Neural cell (in vitro differentiated cells): ENCODE results near the gene PES1. TPM values are rescaled to one million over a fixed set of nuclear protein-coding genes. Genes with fewer than 3 reads are reported as not detected.
"Not testable (repeated sequence)": the region's sequence is repeated elsewhere in the genome, so short reads cannot be mapped to it uniquely, and the experiment has no call there.

ENCODE experiments used
- H2AFZ ChIP-seq: fragments of 200-600, 300-800 bp; sonication (generic), shearing (Covaris generic); 2 replicates; pipeline ENCODE4 v1.6.0; 2014; ENCODE audit warnings: low read depth, mild to moderate bottlenecking, antibody characterized with exemption, low read length, moderate library complexity
- H3F3A ChIP-seq: fragments of 200-600 bp; shearing (Covaris generic); 2 replicates; pipeline ENCODE4 v1.6.1; 2016; ENCODE audit warnings: mild to moderate bottlenecking, moderate library complexity, mixed read lengths, antibody characterized with exemption, low read length; ENCODE audit not compliant: insufficient read depth, poor library complexity, severe bottlenecking
- H3K27ac ChIP-seq: fragments of 200-600, 300-800 bp; sonication (generic), shearing (Covaris generic); 2 replicates; pipeline ENCODE4 v1.5.1; 2014; ENCODE audit warnings: mild to moderate bottlenecking, low read length, moderate library complexity
- H3K27me3 ChIP-seq: fragments of 300-800, 200-600 bp; sonication (generic), shearing (Covaris generic); 2 replicates; pipeline ENCODE4 v1.6.0; 2014; ENCODE audit warnings: mild to moderate bottlenecking, low read depth, low read length, moderate library complexity; ENCODE audit not compliant: insufficient read depth
- H3K36me3 ChIP-seq: fragments of 300-800, 200-600 bp; sonication (generic), shearing (Covaris generic); 2 replicates; pipeline ENCODE4 v1.5.1; 2014; ENCODE audit warnings: mild to moderate bottlenecking, antibody characterized with exemption, low read length, moderate library complexity; ENCODE audit not compliant: insufficient read depth
- H3K4me2 ChIP-seq: fragments of 300-800, 200-600 bp; sonication (generic), shearing (Covaris generic); 2 replicates; pipeline ENCODE4 v1.6.0; 2014; ENCODE audit warnings: mild to moderate bottlenecking, low read length
- H3K4me3 ChIP-seq: fragments of 300-800, 200-600 bp; sonication (generic), shearing (Covaris generic); 2 replicates; pipeline ENCODE4 v1.5.1; 2014; ENCODE audit warnings: mild to moderate bottlenecking, low read length, moderate library complexity
- H3K79me2 ChIP-seq: fragments of 200-600 bp; shearing (Covaris generic); replicated peaks from 2 replicates; pipeline ENCODE4 v1.6.0; 2014; ENCODE audit warnings: mild to moderate bottlenecking, low read length, moderate library complexity; ENCODE audit not compliant: insufficient read depth
- H3K9ac ChIP-seq: fragments of 300-800, 200-600 bp; sonication (generic), shearing (Covaris generic); 2 replicates; pipeline ENCODE4 v1.6.1; 2016; ENCODE audit warnings: mild to moderate bottlenecking, low read length, mixed read lengths
- H3K9me2 ChIP-seq: fragments of 200-600 bp; shearing (Covaris generic); 2 replicates; pipeline ENCODE4 v1.6.1; 2016; ENCODE audit warnings: mild to moderate bottlenecking, low read length, mixed read lengths; ENCODE audit not compliant: insufficient read depth
- H3K9me3 ChIP-seq: fragments of 200-600, 300-800 bp; sonication (generic), shearing (Covaris generic); 2 replicates; pipeline ENCODE4 v1.6.1; 2016; ENCODE audit warnings: mild to moderate bottlenecking, mixed run types, low read length, moderate library complexity, mixed read lengths
- H4K20me1 ChIP-seq: fragments of 200-600 bp; shearing (Covaris generic); 2 replicates; pipeline ENCODE4 v1.6.1; 2016; ENCODE audit warnings: mild to moderate bottlenecking, mixed run types; ENCODE audit not compliant: insufficient read depth
- CTCF ChIP-seq: fragments of 450-650 bp; IDR thresholded peaks from 2 replicates; pipeline ENCODE4 v1.5.1; 2014; ENCODE audit warnings: antibody characterized with exemption, mild to moderate bottlenecking, moderate library complexity; ENCODE audit not compliant: poor library complexity, severe bottlenecking
- EP300 ChIP-seq: fragments of 450-650 bp; conservative IDR thresholded peaks from 2 replicates; pipeline ENCODE4 v1.6.1; 2014; ENCODE audit warnings: antibody characterized with exemption, mild to moderate bottlenecking, moderate library complexity; ENCODE audit not compliant: poor library complexity, severe bottlenecking
- EZH2 ChIP-seq: fragments of 200-600, 300-800 bp; shearing (Covaris generic), sonication (generic); IDR thresholded peaks from 2 replicates; pipeline ENCODE4 v1.6.1; 2014; ENCODE audit warnings: antibody characterized with exemption, low read length, borderline replicate concordance, mild to moderate bottlenecking; ENCODE audit not compliant: insufficient read depth, poor library complexity, severe bottlenecking
- MXI1 ChIP-seq: fragments of 450-650 bp; conservative IDR thresholded peaks from 2 replicates; pipeline ENCODE4 v1.6.1; 2014; ENCODE audit warnings: antibody characterized with exemption, mild to moderate bottlenecking; ENCODE audit not compliant: poor library complexity, severe bottlenecking
- POLR2AphosphoS5 ChIP-seq: IDR thresholded peaks from 2 replicates; pipeline ENCODE4 v1.6.1; 2012
- RAD21 ChIP-seq: fragments of 450-650 bp; conservative IDR thresholded peaks from 2 replicates; pipeline ENCODE4 v1.6.1; 2014; ENCODE audit warnings: antibody characterized with exemption, mild to moderate bottlenecking, moderate library complexity
- SMC3 ChIP-seq: fragments of 450-650 bp; conservative IDR thresholded peaks from 2 replicates; pipeline ENCODE4 v1.6.1; 2014; ENCODE audit warnings: antibody characterized with exemption, mild to moderate bottlenecking, moderate library complexity; ENCODE audit not compliant: poor library complexity
- TAF1 ChIP-seq: IDR thresholded peaks from 2 replicates; pipeline ENCODE4 v1.6.1; 2012; ENCODE audit warnings: low read depth
- polyA plus RNA-seq: library from polyadenylated mRNA; depleted of rRNA; stranded (reverse); fragments of >200 nt; gene quantifications from 2 replicates; pipeline ENCODE4 v1.2.3, GENCODE V29; 2014
- TF ChIP-seq, protein P1 (sequence below): IDR thresholded peaks from 2 replicates; pipeline ENCODE4 v1.6.1; 2012; ENCODE audit warnings: borderline replicate concordance

PES1 gene
- polyA plus RNA-seq, 1 donor from 2014 or later: 44.1 TPM

DNA sequence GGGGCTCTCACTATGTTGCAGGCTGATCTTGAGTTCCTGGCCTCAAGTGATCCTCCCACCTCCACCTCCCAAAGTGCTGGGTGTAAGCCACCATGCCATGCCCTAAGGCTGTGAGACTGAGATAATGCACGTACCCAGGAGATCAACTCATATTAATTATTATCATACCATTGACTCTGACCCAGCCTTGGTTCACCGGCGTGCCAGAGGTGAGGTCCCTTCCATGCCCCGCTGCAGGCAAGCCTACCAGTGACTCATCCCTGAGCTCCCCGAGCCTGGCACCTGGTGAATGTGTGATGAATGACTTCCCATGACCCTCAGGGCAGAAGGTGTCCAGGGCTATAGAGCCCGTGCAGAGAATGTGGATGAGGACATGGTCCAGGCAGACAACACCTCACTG, 29.3 kb downstream of the PES1 start:
- TF ChIP-seq RAD21 (no peak), SMC3 (no peak), POLR2AphosphoS5 (no peak), EP300 (no peak), CTCF (no peak), TAF1 (no peak), MXI1 (no peak), EZH2 (no peak)
- TF ChIP-seq, protein P1, sequence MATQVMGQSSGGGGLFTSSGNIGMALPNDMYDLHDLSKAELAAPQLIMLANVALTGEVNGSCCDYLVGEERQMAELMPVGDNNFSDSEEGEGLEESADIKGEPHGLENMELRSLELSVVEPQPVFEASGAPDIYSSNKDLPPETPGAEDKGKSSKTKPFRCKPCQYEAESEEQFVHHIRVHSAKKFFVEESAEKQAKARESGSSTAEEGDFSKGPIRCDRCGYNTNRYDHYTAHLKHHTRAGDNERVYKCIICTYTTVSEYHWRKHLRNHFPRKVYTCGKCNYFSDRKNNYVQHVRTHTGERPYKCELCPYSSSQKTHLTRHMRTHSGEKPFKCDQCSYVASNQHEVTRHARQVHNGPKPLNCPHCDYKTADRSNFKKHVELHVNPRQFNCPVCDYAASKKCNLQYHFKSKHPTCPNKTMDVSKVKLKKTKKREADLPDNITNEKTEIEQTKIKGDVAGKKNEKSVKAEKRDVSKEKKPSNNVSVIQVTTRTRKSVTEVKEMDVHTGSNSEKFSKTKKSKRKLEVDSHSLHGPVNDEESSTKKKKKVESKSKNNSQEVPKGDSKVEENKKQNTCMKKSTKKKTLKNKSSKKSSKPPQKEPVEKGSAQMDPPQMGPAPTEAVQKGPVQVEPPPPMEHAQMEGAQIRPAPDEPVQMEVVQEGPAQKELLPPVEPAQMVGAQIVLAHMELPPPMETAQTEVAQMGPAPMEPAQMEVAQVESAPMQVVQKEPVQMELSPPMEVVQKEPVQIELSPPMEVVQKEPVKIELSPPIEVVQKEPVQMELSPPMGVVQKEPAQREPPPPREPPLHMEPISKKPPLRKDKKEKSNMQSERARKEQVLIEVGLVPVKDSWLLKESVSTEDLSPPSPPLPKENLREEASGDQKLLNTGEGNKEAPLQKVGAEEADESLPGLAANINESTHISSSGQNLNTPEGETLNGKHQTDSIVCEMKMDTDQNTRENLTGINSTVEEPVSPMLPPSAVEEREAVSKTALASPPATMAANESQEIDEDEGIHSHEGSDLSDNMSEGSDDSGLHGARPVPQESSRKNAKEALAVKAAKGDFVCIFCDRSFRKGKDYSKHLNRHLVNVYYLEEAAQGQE: no peak
- Histone ChIP-seq H3K9me2 (no peaks in the 10 kb centered on the region), H3K36me3 (no peaks in the 10 kb centered on the region), H3K27ac (no peak overlapping the region), H3K9ac (no peak overlapping the region), H3F3A (no peaks in the 10 kb centered on the region), H3K9me3 (no peaks in the 10 kb centered on the region), H3K79me2 (no peaks in the 10 kb centered on the region), H2AFZ (no peak overlapping the region), H3K4me2 (no peak overlapping the region), H4K20me1 (no peaks in the 10 kb centered on the region), H3K4me3 (no peak overlapping the region), H3K27me3 (no peaks in the 10 kb centered on the region)

DNA sequence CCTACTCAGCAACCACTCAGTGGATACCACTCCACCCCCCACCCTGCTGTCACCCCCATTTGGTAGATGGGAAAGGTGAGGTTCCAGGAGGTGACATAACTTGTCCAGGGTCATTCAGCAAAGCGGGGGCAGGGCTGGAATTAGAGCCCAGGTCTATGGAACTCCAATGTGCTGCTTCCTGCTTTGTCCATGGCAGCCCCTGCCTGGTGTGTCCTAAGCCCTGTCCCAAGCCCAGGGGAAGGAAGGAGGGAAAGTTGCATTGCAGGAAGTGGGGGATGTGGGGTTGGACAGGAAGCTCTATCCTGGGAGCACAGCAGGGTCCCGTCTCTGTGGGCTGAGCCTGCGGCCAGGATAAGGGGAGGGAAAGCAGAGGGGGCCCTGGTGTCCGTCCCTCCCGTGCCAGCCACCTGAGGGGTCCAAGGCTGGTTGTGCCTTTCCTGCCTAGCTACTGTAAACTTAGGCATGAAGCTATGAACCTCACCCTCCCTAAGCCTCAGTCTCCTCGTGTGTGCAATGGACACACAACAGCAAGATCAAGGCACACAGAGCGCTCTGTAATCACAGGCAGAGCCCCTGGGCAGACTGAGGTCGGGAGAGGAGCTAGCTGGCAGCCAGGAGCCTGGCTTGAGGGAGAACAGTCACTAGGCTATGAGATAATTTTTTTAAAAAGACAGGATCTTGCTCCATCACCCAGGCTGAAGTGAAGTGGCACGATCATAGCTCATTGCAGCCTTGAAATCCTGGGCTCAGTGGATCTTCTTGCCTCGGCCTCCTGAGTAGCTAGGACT, 30.1 kb downstream of the PES1 start:
- TF ChIP-seq TAF1 (no peak), EP300 (no peak), EZH2 (no peak), SMC3 (no peak), MXI1 (no peak), POLR2AphosphoS5 (no peak), CTCF (no peak), RAD21 (no peak)
- TF ChIP-seq, protein P1: no peak
- Histone ChIP-seq H3K27ac (no peak overlapping the region), H2AFZ (no peak overlapping the region), H3K9ac (no peak overlapping the region), H3K9me3 (no peaks in the 10 kb centered on the region), H3K9me2 (no peaks in the 10 kb centered on the region), H3K4me3 (no peak overlapping the region), H4K20me1 (no peaks in the 10 kb centered on the region), H3K79me2 (no peaks in the 10 kb centered on the region), H3F3A (no peaks in the 10 kb centered on the region), H3K27me3 (no peaks in the 10 kb centered on the region), H3K4me2 (no peak overlapping the region), H3K36me3 (no peaks in the 10 kb centered on the region)

DNA sequence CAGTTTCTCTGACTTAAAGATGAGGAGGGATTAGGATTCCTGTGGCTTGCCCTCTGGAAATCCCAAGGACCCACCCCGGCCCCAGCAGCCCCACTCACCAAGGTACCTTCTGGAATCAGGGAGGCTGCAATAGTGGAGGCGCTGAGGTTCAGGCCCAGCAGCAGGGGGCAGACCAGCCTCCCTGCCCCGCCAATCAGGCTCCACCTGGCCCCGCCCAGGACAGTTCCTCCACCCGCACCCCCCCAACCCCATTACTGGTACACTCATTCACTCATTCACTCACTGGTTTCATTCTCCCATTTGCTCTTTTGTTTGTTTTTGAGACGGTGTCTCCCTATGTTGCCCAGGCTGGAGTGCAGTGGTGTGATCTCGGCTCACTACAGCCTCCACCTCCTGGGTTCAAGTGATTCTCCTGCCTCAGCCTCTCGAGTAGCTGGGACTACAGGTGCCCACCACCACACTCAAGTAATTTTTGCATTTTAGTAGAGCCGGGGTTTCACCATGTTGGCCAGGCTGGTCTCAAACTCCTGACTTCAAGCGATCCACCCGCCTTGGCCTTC, 31.0 kb downstream of the PES1 start:
- H3K4me3 ChIP-seq, H3F3A ChIP-seq, H3K4me2 ChIP-seq, H4K20me1 ChIP-seq, H3K36me3 ChIP-seq, H3K79me2 ChIP-seq, H3K27me3 ChIP-seq, H3K9me3 ChIP-seq, H3K9ac ChIP-seq, H2AFZ ChIP-seq, H3K27ac ChIP-seq, H3K9me2 ChIP-seq: not testable (repeated sequence)
